ENCODE measurements around the gene AMHR2.

Gene AMHR2

DNA sequence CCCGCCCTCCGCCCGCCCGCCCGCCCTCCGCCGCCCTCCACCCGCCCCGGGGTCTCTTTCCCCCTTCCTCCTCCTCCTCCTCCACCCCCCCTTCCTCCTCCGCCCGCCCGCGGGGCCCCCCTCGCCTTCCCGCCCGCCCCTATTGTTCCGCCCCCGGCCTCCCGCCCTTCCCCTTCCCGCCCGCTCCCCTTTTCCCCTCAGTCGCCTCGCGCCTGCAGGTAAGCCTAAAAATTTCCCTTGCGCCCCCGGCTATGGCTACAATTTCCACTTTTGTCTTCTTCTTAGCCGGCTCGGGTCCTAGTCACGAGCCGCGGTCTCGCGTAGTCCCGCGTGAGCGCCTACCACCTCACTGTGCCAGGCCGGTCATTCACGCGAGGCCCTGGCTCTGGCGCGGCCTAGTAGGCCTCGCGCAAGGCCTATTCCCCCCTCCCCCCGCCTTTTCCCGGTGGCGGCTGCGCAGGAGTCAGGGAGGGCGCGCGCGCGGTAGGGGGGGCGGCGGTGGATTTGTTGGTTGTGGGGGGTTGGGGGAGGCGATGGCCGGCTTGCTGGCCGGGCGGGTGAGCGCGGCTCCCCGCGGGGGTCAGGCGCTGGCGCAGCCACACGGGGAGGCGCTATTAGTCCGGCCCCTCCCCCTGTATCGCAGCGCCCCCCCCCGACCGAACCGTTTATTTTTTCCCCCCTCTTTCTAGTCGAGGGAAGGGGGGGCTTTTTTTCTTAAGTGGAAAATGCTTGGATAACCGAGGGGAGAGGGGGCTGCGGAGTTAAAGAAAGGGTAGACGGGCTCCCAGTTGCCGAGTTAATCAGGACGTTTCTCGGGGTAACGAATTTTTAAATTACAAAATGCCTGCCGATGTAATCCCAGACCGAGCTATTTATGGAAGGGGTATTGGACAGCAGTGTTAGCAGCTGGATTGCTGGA lies 28.8 kb downstream of the AMHR2 start:
- peak; percentile 51 to 66 (median 55) for DNase-seq (ENCODE audit: low read depth in 3 of 3)

DNA sequence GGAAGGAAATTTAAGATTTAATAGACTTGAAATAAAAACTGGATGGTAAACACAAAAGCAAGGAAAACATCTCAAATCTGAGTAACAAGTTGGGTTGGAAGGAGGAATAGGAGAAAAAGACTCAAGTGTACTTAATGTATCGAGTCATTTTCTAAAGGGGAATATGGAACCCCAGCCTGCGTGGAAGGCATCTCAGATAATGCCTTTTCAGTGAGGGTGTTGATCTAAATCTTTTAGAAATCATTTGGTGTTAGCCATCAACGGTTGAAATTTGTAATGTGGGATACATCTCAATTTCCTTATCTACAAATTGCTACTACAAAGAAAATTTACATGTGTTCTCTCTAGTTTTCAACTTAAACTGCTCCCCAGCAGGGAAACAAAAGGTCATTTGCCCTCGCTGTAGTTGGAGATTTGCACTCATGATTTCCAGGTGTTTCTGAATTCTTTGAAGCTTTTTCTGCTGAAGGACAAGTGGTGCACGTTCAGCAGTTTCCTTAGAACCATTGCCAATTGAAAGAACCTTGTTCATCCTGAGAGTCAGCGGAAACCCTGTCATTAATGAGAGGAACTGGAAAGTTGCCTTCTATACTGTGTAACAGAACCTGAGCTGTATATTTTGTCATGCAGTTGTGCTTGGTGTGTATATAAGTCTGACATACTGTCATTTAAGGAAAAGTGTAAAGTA lies 30.4 kb downstream of the AMHR2 start:
- DNase-seq (ENCODE audit: low read depth in 3 of 3): no peak

DNA sequence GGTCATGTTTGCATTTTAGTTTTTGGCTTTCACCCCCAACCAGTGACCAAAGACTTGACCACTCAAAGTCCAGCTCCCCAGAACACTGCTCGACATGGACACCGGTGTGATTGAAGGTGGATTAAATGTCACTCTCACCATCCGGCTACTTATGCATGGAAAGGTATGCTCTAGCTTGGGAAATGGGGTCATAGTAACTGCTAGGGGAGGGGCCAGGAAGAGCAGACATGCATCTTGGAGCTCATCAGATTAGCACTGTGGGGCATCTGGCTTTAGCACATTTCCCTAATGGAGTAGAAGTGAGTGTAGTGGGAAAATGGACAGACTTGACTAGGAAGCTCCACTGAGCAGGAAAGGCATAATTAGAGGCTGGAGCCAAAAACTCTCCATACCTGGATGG lies 31.1 kb downstream of the AMHR2 start:
- DNase-seq (ENCODE audit: low read depth in 3 of 3): no peak

DNA sequence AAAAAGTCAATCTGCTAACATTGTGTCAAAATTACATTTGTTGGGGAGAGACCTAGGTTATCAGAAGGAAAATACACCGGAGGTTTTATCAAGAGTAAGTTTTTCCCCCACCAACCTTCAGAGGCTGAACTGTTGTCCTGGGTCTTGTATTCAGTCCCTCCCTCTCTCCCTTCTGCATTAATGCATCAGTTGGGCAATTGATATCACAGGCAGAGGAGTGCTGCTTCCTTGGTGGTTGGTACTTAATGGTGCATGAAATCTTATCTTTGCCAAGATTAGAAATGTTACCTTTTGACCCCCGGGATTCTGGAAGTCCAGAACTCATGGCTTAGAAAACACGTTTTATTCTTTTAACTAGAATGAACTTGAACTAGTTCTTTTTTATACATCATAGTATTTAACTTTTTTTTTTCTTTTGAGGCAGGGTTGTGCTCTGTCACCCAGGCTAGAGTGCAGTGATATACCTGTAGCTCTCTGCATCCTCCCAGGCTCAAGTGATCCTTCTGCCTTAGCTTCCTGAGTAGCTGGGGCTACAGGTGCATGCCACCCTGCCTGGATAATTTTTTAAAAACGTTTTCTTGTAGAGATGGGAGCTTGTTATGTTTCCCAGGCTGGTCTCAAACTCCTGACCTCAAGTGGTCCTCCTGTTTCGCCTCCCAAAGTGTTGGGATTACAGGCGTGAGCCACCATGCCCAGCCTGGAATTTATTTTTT lies 33.2 kb downstream of the AMHR2 start:
- DNase-seq (ENCODE audit: low read depth in 3 of 3): no peak

DNA sequence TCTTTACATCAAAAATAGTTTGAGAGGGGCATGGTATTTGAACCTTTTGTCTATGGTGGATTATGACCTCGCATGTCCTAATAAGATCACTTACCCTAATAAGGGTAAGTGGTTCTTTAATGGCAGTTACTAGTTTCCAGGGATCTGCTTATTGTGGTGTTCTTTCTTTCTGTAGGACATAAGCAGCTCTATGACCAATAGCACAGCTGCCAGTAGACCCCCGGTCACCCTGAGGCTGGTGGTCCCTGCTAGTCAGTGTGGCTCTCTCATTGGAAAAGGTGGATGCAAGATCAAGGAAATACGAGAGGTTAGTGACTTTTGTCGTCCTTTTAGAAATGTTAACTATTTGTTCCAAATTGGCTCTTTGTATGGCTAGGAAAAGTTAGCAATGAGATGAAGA lies 35.4 kb downstream of the AMHR2 start:
- DNase-seq (ENCODE audit: low read depth in 3 of 3): no peak

DNA sequence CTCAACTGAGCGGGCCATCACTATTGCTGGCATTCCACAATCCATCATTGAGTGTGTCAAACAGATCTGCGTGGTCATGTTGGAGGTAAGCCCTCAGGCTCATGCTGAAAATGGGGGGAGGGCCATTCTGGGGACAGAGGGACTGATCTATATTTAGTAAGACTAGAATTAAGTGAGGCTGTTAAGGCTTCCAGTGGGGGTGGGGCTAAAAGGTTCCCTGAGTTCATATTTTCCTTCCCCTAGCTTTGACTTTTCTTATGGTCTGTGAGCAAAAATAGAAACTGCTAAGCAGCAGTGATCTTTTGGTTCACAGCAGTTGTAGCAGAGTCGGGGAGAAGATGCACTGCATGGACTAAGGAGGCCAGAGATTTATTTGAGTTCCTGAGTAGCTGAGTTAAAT lies 37.4 kb downstream of the AMHR2 start:
- no peak for DNase-seq (ENCODE audit: low read depth in 3 of 3)

DNA sequence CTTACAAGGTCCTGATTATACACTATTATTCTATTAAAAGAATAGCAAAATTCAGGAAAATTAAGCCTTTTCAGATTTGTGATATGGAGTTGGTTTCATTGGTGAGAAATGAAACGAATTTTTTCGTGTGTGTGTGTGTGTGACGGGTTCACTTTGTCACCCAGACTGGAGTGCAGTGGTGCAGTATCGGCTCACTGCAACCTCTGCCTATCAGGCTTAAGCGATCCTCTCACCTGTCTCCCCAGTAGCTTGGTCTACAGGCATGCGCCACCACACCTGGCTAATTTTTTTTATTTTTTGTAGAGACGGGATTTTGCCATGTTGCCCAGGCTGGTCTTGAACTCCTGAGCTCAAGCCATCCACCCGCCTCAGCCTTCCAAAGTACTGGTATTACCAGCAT lies 37.9 kb downstream of the AMHR2 start:
- DNase-seq (ENCODE audit: low read depth in 3 of 3): no peak

DNA sequence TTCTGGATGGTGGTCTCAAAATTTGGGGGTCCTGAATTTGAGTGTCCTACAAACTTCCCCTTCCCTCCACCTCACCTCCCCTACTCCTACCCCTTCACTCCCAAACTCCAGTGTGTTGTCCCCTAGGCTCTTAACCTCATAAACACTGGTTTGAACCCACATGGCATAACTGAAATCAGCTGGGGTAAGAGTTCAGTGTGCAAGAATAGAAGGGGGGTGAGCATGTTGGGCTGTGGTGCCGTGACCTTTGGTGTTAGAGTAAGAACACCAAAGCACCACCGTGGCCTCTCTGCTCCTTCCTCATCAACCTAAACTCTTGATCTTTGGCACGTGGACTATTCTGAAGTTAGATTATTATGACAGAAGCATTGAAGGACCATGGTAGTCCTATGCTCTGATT lies 39.3 kb downstream of the AMHR2 start:
- DNase-seq (ENCODE audit: low read depth in 3 of 3): no peak

DNA sequence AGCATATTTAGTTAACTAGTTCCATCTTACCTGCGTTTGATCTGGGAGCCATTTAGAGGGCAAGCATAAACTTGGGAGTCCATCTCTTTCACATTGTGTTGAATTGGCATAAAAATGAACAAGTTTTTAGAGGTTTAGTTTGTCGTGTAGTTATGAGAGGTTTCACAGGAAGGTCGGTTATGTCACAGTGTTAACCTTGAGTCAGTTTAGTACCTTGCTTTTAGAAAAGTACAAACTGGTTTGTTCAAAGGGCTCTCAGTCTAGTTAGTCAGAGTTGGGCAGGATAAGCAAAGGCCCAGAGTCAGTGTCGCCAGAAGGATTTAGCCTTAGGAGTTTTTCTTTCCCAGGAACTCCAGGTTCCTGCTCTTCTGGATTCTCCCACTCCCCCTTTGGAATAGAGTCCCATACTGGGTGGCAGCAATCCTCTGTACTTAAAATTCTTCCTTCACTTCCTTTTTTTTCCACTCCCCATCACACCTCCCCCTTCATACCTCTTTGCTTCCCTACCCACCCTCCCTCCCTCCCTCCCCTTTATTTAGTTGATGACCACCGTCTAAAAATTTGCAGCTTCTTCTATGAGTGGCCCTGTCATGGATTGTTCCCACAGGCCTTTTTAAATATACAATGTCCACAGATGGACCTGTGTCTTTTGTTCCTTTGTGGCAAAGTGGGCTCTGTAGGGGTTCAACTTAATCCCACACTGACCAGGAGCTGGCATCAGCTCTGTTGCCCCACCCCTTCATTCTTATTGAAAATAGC lies 40.3 kb downstream of the AMHR2 start:
- no peak for DNase-seq (ENCODE audit: low read depth in 3 of 3)

DNA sequence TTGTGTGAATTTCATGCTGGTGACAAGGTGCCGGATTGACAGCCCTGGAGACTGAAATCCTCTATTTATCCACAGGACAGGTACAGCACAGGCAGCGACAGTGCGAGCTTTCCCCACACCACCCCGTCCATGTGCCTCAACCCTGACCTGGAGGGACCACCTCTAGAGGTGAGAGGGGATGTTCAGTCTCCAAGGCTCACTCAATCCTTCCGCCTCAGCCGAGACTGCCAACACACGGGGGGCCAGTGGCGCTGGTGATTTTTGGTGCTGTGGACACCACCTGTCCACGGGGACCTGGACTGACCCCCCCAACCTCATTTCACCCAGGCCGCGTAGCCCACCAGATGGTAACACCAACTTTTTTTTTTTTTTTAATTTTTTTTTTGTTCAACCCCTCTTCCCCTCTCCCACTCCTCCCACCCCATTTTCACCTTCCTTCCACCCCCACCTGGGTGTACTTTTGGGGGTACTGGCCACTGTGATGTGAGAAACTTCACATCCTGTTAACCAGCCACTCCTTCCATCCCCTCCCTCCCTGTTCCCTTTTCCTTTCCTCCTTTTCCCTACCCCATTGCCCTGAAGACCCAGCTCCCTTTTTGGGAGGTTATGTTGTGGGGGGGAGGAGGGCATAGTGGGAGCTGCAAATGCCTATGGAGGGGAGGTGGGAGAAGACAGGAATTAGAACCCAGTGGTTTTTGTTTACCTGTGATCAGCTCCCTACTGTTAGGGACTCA lies 41.2 kb downstream of the AMHR2 start:
- no peak for DNase-seq (ENCODE audit: low read depth in 3 of 3)

DNA sequence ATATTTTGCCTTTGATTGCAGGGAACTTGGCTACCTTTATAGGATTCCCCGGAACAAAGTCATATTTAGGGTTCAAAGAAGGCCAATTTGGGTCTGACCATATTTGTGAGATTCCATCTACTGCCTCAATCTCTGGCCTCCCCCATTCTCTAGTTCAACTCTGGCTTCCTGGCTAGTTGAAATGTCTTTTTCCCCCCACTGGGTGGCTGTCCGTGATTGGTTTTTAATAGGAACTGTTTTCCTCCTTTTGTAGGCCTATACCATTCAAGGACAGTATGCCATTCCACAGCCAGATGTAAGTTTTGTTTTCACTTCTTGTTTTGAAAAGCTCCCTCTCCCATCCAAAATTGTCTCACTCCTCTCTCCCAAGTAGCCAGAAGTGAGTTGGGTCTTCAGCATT lies 42.0 kb downstream of the AMHR2 start:
- DNase-seq (ENCODE audit: low read depth in 3 of 3): no peak

DNA sequence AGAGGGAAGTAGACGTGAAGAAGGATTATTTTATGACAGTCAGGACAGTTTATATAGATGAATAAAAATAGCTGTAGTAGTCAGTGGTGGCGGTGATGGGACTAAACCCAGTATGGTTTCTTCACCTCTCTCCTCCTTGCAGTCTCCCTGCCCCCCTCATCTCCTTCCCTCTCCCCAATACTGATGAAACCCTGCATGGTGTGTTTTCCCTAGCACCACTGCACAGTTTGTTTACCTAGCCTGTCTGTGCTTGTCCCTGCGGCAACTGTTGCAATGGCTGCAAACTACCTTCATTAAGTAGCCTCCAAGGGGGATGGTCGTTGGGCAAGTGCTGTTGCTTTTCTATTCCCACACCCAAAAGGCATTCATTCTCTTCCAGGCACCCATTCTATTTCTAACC lies 43.0 kb downstream of the AMHR2 start:
- no peak for DNase-seq (ENCODE audit: low read depth in 3 of 3)

DNA sequence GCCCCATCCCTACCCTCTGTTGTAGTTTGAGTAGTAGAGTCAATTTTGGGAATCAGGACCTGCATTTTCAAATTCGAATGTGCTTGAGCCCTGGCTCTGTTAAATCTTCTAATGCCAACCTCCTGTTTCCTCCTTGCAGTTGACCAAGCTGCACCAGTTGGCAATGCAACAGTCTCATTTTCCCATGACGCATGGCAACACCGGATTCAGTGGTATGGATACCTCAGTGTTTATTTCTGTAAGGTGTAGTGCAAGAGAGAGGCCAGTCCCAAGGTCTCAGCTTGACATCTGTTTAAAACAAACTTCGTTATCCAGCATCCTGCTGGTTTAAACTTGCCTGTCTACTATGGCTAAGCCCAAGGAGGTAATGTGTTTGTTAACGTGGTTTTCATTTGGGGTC lies 43.4 kb downstream of the AMHR2 start:
- DNase-seq (ENCODE audit: low read depth in 3 of 3): no peak

DNA sequence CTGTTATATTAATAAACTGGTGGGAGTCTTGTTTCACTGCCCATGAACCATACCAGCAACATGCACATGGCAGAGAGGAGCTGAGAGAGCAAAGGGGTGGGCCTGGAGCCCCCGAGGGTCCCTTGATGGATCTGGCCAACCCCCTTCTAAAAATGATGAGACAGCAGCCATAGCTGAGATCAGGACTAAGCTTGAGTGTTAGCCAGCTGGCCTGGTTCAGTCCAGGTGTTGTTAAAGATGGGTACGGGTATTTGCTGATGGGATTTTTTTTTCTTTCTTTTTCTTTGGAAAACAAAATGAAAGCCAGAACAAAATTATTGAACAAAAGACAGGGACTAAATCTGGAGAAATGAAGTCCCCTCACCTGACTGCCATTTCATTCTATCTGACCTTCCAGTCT lies 44.2 kb downstream of the AMHR2 start:
- no peak for DNase-seq (ENCODE audit: low read depth in 3 of 3)

DNA sequence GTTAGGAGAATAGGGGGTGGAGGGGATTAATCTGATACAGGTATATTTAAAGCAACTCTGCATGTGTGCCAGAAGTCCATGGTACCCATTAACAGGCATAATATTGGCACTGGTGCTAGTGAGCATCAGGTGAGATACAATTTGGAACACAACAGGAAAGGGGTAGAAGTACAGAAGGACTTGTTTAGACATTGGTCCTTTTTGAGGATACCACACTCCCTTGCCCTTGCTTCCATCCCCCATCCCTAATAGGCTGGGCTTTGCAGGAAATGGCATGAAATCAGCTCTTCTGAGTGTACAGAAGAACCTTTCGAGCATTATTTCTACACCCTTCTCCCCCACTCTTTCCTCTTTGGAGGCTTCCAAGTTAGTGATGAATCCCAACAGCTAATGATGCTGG lies 44.6 kb downstream of the AMHR2 start:
- DNase-seq (ENCODE audit: low read depth in 3 of 3): no peak

DNA sequence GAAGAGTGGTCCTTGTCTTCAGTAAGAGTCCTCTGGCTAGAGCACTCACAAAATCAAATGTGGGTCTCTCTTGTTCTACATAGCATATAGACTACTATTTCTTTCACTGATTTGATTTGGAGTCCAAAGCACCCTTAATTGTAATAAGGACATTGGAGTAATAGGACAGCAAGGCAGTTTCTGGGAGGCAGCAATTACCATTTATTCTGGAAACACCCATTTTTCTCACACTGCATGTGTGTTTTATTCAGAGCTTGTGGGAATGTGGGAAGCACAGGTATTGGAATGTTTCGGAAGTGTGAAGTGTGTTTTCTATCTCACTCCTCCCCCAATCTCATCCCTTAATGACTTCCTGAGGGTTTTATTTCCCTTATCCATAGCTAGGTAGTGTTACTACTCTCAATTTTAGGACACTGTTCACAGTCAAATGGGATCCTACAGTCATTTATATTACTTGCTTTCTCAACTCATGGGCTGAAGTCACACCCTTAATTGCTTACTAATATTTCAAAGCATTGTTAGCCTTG lies 48.5 kb downstream of the AMHR2 start:
- no peak for DNase-seq (ENCODE audit: low read depth in 3 of 3)

DNA sequence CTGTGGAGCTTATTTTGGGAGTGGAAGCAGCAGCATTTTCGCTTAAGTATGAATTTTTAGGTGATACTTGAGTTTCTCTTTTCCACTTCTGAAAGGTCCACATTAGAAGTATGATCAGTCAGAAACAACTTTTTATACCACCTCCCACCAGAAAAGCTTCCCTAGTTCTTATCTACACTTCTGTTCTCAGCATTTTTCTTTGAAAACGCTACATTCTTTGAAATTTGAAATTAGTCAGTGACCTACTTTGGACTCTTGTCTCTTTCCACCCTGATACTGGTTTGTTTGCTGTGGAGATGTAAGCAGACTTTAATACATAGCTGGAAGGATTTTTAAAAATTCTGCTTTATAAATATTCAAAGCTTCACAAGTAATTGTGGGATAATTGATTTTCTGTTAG lies 50.4 kb downstream of the AMHR2 start:
- no peak for DNase-seq (ENCODE audit: low read depth in 3 of 3)

DNA sequence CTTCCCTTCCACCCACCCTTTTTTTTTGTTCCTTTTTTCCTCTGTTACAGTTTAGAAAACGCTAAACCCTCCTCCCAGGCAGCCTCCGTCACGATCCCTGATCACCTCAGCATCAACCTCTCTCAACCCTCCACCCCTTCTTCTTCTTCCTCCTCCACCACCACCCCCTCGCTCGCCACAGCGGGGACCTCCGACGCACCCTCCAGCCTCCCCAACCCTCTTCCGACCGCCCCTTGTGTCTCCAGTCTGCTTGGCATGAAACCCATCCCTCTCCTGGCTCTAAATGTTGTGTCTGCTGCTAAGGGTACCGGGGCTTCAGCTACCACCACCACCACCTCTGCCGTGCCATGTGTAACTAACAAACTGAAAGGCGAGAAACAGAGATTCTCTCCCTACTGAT lies 51.2 kb downstream of the AMHR2 start:
- no peak for DNase-seq (ENCODE audit: low read depth in 3 of 3)

DNA sequence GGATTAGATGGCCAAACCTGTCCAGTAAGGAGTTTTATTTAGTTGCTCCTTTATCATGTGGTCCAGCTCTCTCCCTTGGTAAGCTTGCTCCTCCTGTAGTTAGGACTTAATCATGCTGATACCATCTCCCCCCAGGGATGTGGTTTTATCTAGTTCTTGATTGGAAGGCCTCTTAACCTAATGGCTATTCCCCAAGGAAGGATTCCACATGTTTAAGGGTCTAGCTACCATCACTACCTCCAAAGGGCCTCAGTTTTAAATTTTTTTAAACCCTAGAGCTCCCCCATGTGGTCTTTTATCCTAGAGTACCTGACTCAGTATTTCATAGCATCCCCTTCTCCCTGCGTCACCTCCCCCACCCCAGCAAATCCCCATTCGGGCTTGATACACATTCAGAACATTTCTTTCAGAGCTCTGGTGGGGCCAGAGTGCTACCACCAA lies 53.1 kb downstream of the AMHR2 start:
- DNase-seq (ENCODE audit: low read depth in 3 of 3): no peak

DNA sequence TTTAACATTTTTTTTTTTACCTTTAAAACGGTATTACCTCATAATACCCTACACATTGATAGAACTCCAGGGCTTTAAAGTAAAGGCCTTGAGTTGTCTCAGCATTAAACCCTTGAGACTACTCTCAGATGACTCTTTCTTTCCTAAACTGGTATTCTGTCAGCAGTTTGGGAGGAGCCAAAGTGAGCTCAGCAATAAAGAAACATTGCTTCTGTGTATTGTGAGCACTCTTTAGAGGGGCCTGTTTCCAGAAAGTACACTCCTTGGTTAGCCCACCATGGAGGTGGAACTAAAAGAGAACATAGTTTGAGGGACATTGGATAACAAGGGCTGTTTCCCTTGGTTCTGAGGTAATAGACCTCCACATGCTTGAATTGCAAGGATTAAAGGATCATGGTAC lies 55.2 kb downstream of the AMHR2 start:
- DNase-seq (ENCODE audit: low read depth in 3 of 3): no peak

DNA sequence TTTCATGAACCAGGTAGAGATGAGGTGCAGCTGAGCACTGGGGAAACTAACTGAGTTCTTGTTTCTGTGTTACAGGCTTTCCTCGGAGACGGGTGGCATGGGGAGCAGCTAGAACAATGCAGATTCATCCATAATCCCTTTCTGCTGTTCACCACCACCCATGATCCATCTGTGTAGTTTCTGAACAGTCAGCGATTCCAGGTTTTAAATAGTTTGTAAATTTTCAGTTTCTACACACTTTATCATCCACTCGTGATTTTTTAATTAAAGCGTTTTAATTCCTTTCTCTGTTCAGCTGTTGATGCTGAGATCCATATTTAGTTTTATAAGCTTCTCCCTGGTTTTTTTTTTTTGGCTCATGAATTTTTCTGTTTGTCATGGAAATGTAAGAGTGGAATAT lies 55.7 kb downstream of the AMHR2 start:
- DNase-seq (ENCODE audit: low read depth in 3 of 3): no peak

Measured in stimulated activated CD4-positive, alpha-beta T cell treated with anti-CD3 and anti-CD28 coated beads, TNF-alpha, amount 100 ng/mL, for 24 hours (primary cell).